HCEC 1CT (cell line): Measurements from ENCODE around the gene NDUFB4.

Experiments
- DNase-seq: peaks from one replicate; pipeline ENCODE4 v3.0.0-alpha.2; 2017

The NDUFB4 gene

GRCh38 chr3:120640231-120640630 lies 44.1 kb downstream of the NDUFB4 start:
- no peak for DNase-seq

GRCh38 chr3:120641696-120642246 lies 45.6 kb downstream of the NDUFB4 start:
- DNase-seq = no peak

- peak; percentile 33 for DNase-seq
Measured at GRCh38 chr3:120642368-120642948, 46.3 kb downstream of the NDUFB4 start.

DNA sequence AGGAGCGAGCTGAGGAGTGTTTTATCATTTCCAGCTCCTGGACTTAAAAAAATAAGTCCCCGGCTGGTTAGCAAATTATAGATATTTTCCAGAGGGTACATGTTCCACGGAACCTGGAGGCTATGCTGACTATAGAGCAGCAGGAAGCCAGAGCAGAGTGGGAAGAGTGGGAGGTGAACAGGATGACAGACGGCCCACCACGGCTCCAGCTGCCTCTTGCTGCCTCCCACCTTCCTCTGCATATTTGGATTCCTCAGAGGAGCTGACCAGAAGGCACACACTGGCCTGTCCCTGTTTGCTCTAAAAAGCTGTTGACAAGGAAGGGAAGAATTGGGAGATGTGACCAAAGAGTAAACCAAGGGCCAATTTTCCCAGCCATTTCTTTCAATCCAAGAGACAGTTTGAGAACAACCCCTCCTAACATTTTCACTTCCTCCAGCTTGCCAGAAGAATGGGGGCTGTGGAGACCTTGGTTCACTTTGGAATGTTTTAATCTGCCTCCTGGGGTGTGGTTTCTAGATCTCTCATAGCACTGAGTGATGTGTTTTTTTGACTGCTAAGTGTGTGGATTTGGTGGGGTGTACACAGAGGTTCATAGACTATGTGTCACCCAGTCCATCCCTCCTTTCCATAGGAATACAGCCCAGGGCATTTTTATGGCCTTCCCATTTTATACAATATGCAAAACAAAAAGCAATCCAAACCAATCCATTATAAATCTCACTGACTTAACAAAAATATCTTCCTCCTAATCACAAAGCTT lies 49.1 kb downstream of the NDUFB4 start:
- DNase-seq = no peak

DNA sequence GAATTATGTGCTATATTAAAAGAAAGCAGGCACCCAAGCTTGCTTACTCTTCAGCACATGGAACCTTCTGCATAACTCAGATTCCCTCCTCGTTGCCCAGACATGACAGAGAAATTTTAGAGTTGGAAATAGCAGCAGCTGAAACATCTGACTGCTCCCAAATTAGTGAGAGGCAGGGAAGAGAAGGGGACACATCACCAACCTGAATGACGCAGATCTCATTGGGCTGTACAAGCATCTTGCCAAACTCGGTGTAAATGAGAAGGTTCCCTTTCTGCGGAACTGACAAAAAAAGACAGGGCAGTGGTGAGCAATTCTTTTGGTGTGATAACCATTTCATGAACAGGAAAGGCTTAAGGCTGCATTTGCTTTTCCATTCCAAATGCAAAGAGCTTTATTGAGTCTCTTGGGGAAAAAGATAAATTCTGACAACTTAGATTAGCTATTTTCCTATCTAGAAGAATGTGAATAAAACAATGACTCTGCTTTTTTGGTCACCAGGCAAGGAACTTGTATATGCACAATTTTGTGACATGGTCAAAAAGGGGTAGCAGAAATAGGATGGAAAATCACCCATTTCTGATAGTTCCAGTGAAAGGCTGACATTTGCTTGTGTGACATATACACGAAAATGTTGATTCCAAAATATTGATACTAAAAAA lies 50.8 kb downstream of the NDUFB4 start:
- DNase-seq = no peak

DNA sequence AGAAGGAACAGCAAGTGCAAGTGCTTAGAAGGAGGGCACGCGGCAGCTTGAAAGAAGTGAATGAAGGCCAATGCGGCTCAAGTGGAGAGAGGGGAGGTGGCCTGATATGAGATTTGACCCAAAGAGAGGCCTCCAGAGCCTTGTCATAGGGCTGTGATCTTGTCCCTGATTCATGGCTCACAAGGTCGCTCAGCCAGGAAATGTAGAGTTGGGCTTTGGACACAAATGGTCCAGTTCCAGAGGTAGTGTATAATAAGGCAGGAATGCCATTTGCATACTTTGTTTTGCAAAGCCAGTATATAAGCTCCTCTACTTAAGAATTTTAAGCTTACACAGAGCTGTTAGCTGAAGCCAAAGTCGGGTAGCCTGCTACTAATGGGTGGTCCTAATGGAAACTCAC lies 52.2 kb downstream of the NDUFB4 start:
- no peak for DNase-seq

GRCh38 chr3:120649830-120650233 lies 53.7 kb downstream of the NDUFB4 start:
- no peak for DNase-seq

DNA sequence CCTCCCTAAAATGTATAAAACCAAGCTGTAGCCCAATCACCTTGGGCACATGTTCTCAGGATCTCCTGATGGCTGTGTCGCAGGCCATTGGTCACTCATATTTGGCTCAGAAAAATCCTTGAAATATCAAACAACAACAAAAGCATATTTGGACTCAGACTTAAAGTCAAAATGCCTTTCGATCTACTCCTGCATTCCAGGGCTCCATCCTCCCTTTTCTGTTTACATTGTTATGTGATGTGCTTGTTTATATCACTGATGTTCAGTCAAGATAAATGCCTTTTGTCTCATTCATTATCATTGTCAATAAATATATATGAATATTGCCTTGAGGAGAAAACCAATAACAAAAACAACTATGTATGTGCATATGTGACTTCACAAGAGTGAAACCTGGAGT lies 54.2 kb downstream of the NDUFB4 start:
- no peak for DNase-seq
